C4-2B (cell line): Measurements from ENCODE around the gene ARHGAP5.

Experiments
- CTCF ChIP-seq: fragments of 450-650 bp; conservative IDR thresholded peaks from 2 replicates; pipeline ENCODE4 v1.5.1; 2017; ENCODE audit warnings: mild to moderate bottlenecking
- ZFX ChIP-seq: fragments of 450-650 bp; IDR thresholded peaks from 2 replicates; pipeline ENCODE4 v1.6.1; 2017

DNA sequence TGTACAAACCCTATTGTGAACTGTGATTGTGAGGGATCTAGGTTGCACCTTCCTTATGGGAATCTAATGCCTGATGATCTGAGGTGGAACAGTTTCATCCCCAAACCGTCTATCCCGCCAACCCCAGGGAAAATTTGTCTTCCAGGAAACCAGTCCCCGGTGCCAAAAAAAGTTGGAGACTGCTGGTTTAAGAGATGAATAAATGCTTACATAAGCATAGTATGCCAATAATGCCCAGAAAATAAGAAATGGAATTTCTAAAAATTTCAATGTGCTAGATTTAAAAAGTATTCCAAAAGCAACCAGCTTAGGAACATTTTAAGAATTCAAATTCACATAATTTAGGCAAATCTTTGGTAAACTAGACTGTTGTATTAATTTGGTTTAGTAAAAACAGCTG lies 131.4 kb downstream of the ARHGAP5 start:
- no peak for TF ChIP-seq CTCF
- no peak for TF ChIP-seq ZFX
